Kidney tubule cell (primary cell): ENCODE data around the gene CARMIL3.
A peak's percentile ranks its signal among the peaks of the same experiment; 100 is the strongest.
"Not testable (repeated sequence)": the region's sequence is repeated elsewhere in the genome, so short reads cannot be mapped to it uniquely, and the experiment has no call there.

Source experiments
- DNase-seq: peaks from one replicate; pipeline ENCODE4 v3.0.0-alpha.2; 2018; ENCODE audit warnings: low spot score

The CARMIL3 gene

DNA sequence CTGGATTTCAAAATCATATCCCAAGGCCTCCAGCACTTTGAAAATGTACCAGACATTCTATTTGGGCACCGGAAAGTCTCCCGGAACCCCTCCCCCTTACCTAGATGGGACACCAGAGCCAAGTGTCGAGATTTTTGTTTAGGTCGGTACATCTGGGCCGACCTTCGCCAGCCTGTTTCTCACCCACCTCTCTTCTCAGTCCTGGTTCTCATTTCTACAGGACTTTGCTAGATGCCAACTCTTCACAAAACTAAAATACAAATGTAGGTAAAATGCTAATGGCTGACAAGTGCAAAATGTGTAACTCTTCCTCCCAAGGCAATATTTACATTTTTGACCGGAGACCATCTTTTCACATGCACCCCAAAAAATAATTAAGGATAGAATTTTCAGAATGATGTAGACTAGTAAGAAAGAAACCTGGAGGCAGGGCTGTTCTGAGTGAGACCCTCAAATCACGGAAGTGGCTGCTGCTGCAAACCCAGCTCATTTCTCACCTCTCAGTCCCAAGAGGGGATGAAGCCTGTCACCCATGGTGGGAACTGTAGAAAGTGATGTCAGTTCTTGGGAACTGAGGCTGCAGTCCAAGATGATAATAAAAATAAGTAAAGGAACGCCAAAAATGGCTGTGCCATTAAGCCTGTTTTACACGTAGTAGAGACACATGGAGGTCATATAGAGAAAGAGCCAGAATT, 14.7 kb upstream of the CARMIL3 start:
- DNase-seq: not testable (repeated sequence)

- no peak for DNase-seq
These were observed 14.2 kb upstream of the CARMIL3 start for GRCh38 chr14:24037658-24038037.

GRCh38 chr14:24038686-24039085, 13.1 kb upstream of the CARMIL3 start:
- no peak for DNase-seq

DNA sequence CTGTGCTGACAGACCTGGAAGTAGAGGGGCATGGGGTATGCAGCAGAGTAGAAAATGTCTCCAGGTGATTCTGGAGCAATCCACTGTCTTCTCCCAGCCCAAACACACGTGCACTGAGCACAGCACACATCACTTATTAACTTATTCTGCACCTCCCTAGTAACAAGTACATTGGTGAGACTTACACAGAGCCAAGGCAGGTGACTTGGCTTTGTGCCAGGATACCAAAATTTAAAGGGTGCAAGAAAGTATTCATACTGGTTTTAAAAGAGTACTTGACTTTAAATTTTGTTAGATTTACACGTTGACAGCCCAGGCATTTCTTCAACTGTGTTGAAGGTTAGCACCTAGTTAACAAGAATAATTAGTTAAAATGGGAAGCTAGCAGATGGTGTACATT, 11.1 kb upstream of the CARMIL3 start:
- no peak for DNase-seq

DNA sequence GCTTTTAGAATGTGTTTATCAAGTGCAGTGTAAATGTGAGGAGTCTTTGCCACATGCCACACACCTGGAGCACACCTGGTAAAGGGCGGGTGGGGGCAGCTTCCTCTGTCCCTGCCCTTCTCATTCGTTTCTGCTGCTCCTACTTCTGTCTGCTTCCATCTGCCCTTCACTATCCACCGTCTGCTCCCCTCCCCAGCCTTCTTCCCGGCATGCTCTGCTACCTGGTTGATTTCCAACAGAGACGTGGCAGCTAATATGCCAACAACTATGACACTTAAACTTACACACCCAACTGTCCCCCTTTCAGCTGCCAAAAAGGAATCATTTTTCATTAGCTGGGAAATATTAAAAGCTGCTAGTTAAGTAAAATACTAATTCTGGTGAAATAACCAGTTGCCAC, 9.1 kb upstream of the CARMIL3 start:
- DNase-seq: no peak

DNA sequence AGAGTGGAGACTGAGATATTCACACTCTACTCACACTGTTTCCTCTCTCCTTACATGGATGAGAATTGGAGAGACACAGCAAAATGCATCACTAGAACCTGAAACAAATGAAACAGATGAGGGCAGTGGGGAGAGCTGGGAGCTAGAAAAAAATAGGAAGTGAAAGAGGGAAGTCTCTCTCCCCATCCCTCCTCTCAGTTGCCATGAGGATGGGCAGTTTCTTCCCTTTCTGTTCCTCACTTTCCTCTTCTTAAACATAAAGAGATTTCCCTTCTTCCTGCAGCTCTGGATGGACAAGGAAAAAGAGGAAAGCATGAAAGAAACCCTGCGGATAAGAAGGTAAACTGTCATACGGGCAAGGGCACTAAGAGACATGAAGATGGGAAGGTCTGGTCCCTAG, 2.8 kb upstream of the CARMIL3 start:
- not testable (repeated sequence) for DNase-seq

DNA sequence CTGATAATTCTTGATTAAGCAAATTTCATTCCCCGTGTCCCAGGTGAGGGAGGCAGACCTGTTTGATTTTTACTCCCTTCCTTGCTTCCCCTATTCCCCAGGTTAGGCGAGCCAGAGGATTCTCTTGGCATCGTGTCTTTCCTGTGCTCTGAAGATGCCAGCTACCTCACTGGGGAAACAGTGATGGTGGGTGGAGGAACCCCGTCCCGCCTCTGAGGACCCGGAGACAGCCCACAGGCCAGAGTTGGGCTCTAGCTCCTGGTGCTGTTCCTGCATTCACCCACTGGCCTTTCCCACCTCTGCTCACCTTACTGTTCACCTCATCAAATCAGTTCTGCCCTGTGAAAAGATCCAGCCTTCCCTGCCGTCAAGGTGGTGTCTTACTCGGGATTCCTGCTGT, 1.1 kb upstream of the CARMIL3 start:
- not testable (repeated sequence) for DNase-seq

DNA sequence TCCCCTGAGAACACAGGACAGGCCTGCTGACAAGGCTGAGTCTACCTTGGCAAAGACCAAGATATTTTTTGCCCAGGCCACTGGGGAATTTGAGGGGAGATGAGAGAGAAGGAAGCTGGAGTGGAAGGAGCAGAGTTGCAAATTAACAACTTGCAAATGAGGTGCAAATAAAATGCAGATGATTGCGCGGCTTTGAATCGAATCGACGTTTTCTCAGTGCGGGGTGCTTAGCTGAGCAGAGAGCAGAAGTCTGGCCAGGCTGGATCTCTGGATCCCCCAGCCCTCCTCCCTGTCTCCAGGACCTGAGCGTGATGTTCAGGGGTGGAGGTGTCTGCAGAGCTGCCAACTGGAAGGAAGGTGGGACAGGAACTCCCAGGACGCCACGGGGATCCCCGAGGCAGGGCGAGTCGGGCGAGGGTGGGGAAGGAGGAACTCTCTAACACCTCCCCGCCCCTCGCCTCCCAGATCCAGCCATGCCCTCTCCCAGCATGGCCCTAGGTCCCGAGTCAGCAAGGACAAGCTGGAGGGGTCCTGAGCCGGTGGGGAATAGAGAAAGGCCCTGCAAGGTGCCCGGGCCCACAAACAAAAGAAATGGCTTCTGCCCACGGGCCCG, 527 bp upstream of the CARMIL3 start:
- DNase-seq: no peak

GRCh38 chr14:24052656-24053547, 1.1 kb downstream of the CARMIL3 start:
- no peak for DNase-seq

- DNase-seq: no peak
These were observed 1.9 kb downstream of the CARMIL3 start for GRCh38 chr14:24053548-24054323.

DNA sequence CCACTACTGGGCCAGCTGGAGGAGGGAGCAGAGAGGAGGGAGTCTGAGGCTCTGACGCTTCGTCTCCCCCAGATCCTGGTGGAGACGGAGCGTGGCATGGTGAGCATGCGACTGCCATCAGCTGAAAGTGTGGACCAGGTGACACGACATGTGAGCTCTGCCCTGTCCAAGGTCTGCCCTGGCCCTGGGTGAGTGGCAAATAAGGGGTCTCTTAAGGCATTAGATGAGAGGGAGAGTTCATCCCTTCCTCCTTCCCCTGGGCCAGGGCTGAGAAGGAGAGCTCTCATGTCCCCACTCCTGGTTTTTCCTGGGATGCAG, 2.5 kb downstream of the CARMIL3 start:
- DNase-seq: no peak

- no peak for DNase-seq
These were observed 2.8 kb downstream of the CARMIL3 start for GRCh38 chr14:24054646-24055045.

- DNase-seq: no peak
These were observed 4.4 kb downstream of the CARMIL3 start for GRCh38 chr14:24055971-24056799.

- DNase-seq: no peak
These were observed 5.0 kb downstream of the CARMIL3 start for GRCh38 chr14:24056800-24057184.

- DNase-seq: no peak
These were observed 5.5 kb downstream of the CARMIL3 start for GRCh38 chr14:24057271-24057670.

GRCh38 chr14:24057867-24058259, 6.1 kb downstream of the CARMIL3 start:
- no peak for DNase-seq

DNA sequence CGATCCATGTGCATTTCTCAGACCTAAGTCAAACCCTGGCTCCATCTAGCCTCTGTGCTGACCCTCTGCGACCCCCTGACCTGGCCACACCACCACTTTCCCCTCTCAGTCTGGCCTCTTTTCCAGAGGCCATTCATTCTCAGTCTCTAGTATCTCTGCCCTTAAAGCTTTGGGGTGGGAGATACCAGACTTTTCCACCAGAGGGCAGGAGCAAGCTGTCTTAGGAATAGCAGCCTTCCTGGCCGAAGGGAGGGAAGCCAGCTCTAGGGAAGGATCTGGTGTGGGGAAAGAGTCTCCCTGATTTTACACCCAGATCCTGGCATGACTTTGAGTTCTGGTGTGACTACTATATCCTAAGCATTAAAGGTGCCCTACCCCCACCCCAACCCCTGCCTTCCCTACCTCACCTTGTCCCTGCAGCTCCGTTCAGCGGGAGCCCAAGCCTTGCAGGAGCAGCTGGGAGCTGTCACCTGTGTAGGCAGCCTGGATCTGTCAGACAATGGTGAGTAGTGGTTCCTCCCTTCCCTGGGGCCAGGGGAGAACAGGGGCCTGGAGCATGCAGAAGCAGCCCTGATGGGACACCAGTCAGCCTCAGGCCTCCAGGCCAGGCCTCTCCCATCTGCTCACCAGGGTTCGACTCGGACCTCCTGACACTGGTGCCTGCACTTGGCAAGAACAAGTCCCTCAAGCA, 6.6 kb downstream of the CARMIL3 start:
- DNase-seq: peak; percentile 68

DNA sequence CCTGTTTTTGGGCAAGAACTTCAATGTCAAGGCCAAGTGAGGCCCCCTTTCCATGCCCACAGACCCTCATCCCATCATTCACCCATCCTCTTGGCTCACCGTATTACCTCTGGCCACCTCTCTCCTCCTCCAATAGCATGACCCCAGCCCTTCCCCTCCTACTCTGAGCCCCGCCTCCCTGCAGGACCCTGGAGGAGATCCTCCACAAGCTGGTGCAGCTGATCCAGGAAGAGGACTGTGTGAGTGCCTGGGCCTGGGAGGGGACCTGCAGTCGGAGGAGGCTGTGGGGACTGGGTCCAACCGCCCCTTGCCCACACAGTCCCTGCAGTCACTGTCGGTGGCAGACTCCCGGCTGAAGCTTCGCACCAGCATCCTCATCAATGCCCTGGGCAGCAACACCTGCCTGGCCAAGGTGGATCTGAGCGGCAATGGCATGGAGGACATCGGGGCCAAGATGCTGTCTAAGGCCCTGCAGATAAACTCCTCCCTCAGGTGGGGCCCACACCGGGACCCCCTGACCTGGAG, 7.2 kb downstream of the CARMIL3 start:
- DNase-seq: no peak

DNA sequence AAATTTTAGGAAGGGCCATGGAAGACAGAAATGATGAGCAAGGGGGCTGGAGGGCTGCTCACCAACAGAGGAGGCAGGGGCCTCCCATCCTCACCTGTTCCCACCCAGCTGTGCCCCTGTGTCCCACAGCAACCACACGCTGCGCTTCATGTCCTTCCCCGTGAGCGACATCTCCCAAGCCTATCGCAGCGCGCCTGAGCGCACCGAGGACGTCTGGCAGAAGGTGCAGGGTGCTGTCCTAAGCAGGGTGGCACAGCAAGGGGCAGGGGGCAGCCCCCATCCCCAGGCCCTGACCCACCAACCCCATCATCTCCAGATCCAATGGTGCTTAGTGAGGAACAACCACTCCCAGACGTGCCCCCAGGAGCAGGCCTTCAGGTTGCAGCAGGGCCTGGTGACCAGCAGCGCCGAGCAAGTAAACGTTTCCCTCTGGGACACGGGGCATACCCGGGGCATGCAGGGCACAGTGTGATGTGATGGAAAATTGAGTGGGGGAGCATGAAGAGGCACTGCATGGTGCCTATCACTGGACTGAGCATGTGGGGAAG, 8.1 kb downstream of the CARMIL3 start:
- DNase-seq: no peak

GRCh38 chr14:24060443-24060842, 8.6 kb downstream of the CARMIL3 start:
- DNase-seq: no peak
